ENCODE results near the gene ZBTB7C.

ZBTB7C gene

DNA sequence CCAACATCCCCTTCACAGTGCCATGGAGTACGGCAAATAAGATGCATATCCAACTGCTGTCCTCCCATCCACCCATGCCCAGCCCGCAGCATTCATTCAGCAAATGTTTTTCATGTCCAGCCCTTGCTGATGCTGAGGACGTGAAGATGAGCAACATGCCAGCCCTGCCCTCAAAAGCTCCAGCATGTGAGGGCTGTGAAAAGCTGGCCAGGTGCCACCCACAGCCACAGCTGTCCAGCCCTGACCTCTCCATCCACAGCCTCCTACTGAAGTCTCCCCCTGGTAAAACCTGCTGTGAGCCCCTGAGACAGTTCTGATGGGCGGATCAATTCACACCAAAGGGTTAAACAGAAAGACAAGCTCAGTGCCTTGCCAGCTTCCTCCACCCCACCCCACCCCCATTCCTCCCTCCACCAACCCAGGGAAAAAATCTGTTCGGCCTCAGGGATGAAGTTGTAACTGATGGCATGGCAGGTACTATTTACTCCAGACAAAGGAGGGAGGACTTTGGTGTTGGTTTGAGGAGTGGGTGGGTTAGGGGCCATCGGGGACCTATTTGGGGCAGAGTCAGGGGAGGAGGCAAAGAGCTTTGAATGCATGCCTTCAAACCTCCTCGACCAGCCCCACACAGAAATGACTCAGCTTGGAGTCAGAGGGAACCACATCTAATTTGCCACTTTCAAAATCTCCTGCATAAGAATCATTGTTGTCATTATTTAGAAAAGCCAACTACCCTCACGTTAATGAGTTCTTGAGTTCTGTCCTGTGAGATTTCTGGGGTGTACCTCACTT is 4.3 kb downstream of the ZBTB7C start:
- TF ChIP-seq, protein P1, sequence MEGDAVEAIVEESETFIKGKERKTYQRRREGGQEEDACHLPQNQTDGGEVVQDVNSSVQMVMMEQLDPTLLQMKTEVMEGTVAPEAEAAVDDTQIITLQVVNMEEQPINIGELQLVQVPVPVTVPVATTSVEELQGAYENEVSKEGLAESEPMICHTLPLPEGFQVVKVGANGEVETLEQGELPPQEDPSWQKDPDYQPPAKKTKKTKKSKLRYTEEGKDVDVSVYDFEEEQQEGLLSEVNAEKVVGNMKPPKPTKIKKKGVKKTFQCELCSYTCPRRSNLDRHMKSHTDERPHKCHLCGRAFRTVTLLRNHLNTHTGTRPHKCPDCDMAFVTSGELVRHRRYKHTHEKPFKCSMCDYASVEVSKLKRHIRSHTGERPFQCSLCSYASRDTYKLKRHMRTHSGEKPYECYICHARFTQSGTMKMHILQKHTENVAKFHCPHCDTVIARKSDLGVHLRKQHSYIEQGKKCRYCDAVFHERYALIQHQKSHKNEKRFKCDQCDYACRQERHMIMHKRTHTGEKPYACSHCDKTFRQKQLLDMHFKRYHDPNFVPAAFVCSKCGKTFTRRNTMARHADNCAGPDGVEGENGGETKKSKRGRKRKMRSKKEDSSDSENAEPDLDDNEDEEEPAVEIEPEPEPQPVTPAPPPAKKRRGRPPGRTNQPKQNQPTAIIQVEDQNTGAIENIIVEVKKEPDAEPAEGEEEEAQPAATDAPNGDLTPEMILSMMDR (IDR thresholded peaks at IDR 0.05; ENCODE audit: extremely low read depth, missing control alignments): no peak
- no peak for DNase-seq (ENCODE audit: low spot score)

DNA sequence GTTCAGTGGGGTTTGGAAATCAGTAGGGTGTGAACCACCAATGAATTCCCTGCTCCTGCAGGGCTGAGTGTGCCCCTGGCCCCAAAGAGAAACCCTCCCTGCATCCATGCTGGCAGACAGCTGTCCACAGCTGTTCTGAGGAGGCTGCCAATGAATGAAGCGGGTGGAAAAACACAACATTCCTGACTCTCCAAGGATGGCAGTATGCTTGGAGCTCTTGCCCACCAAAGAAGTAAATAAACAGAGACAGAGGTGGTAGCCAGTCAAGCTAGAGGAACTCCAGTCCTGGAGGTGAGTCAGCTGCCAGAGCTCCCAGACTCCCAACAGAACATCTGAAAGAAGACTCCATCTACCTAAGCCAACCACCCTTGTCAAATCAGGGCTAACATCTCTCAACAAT is 6.2 kb downstream of the ZBTB7C start:
- TF ChIP-seq, protein P1 (IDR thresholded peaks at IDR 0.05; ENCODE audit: extremely low read depth, missing control alignments): no peak
- DNase-seq (ENCODE audit: low spot score): no peak

- DNase-seq (ENCODE audit: low spot score): no peak
- TF ChIP-seq, protein P1 (IDR thresholded peaks at IDR 0.05; ENCODE audit: extremely low read depth, missing control alignments): no peak
Observed at GRCh38 chr18:48399303-48400075, 9.7 kb downstream of the ZBTB7C start.

DNA sequence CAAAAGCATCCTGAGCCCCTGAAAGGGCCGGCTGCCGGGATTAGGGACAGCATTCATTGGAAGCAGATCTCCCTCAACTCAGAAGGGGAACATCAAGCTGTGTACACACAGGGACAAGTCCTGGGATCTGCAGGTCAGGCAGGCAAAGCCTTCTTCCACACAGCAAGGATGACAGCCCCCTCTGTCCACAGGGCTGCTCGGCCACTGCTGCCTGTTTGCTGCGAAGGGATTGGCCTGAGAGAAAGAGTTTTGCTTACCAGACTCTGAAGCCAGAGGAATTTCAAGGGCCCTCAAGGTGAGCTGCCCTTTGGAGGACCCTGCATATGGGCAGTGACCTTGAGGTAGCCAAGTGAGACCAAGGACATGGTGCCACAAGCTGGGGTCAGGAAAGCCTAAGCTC is 11.1 kb downstream of the ZBTB7C start:
- TF ChIP-seq, protein P1 (IDR thresholded peaks at IDR 0.05; ENCODE audit: extremely low read depth, missing control alignments): no peak
- no peak for DNase-seq (ENCODE audit: low spot score)

DNA sequence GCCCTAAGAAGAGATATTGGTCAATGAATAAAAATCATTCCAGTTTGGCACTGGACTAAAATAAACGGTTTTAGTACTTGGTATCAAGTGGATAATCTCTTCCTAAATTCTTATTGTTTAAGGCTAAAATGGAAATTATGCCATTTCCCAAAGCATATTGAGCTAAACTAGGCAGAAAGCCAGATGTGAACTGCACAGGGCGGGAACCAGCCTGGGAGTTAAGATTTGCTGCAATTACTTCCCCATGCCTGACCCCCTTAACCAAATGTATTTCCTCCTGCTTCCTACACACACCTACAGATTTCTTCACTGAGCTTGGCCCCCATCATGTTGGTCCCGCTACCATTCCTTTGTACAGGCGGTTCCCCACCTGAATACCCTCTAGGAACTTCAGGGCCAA is 12.2 kb downstream of the ZBTB7C start:
- TF ChIP-seq, protein P1 (IDR thresholded peaks at IDR 0.05; ENCODE audit: extremely low read depth, missing control alignments): no peak
- no peak for DNase-seq (ENCODE audit: low spot score)

DNA sequence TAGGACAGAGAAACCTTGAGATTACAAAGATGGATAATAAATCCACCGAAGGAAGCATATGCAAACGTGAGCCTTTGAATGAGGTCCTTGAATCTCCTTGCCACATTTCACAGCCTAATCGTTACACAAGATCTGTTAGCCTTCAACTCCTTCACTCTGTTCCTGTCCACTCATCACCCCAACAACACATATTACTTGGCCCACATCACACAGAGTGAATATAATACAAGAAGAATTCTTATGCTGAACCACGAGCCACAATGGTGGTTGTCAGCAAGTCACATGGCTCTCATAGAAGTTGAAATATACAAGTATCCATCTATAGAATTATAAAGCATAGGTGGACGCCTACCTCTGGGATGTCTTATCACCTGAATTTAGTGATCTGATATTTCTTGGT is 12.6 kb downstream of the ZBTB7C start:
- TF ChIP-seq, protein P1 (IDR thresholded peaks at IDR 0.05; ENCODE audit: extremely low read depth, missing control alignments): no peak
- no peak for DNase-seq (ENCODE audit: low spot score)

DNA sequence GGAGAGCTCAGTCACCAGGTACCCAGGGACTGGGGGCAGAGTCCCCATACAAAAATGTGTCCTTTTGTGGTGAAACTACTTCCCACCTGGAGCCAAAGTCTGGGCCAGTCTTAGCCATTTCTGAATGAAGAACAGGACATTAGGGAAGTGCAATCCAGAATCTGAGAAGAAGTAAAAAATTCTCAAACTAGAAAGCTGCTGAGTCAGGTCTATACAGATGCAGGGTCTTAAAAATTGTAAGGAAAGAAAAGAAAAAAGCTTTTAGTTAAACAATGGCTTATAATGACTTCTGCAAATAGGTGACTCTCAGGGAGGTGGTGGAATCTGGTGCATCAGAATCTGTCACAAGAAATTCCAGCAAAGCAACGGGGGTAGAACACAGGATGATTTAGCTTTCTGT is 13.5 kb downstream of the ZBTB7C start:
- DNase-seq (ENCODE audit: low spot score): no peak
- TF ChIP-seq, protein P1 (IDR thresholded peaks at IDR 0.05; ENCODE audit: extremely low read depth, missing control alignments): no peak
